ENCODE results near the gene HIPK4.

Gene HIPK4

DNA sequence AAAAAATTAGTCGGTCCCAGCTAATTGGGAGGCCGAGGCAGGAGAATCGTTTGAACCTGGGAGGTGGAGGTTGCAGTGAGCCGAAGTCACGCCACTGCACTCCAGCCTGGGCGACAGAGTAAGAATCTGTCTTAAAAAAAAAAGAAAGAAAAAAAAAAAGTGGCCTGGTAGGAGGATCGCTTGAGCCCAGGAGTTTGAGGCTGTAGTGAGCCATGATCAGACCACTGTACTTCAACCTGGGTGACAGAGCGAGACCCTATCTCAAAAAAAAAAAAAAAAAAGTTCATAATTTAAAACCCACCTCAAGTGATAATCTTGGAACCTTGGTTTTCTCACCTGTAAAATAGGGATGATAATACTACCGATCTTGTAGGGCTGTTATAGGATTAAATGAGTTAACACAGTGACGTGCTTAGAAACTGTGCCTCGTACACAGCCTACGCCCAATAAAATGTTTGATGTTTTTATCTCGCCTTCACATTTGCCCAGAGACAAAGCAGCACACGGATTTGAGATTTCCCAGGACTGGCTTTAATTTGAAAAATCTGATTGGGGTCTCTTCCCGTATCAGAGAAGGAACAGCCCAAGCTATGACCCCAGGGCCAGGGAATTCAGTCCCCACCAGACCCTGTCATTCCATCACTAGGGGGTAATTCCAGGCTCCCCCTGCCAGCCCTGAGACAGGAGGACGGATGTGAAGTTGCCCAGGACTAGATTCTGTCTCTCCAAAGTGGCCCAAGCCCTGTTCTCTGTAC is 32.2 kb upstream of the HIPK4 start:
- no peak for DNase-seq
- Histone ChIP-seq H3K9me3 (no peaks in the 10 kb centered on the region), H3K27ac (peak overlapping the region; percentile 94 to 98), H3K36me3 (peaks cover 10 to 13% (median 11%) of the 10 kb centered on the region in 3 donors), H3K4me1 (peaks cover 0 to 44% (median 36%) of the 10 kb centered on the region in 4 donors), H3K4me3 (peak overlapping the region; percentile 54 to 60), H3K27me3 (peaks cover 0 to 3% of the 10 kb centered on the region in 2 donors)
- intact Hi-C loops (cut with DNase I; ENCODE audit: low total_unique reads) = no loop called here
- TF ChIP-seq, protein P1, sequence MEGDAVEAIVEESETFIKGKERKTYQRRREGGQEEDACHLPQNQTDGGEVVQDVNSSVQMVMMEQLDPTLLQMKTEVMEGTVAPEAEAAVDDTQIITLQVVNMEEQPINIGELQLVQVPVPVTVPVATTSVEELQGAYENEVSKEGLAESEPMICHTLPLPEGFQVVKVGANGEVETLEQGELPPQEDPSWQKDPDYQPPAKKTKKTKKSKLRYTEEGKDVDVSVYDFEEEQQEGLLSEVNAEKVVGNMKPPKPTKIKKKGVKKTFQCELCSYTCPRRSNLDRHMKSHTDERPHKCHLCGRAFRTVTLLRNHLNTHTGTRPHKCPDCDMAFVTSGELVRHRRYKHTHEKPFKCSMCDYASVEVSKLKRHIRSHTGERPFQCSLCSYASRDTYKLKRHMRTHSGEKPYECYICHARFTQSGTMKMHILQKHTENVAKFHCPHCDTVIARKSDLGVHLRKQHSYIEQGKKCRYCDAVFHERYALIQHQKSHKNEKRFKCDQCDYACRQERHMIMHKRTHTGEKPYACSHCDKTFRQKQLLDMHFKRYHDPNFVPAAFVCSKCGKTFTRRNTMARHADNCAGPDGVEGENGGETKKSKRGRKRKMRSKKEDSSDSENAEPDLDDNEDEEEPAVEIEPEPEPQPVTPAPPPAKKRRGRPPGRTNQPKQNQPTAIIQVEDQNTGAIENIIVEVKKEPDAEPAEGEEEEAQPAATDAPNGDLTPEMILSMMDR (IDR thresholded peaks at IDR 0.05) = no peak

DNA sequence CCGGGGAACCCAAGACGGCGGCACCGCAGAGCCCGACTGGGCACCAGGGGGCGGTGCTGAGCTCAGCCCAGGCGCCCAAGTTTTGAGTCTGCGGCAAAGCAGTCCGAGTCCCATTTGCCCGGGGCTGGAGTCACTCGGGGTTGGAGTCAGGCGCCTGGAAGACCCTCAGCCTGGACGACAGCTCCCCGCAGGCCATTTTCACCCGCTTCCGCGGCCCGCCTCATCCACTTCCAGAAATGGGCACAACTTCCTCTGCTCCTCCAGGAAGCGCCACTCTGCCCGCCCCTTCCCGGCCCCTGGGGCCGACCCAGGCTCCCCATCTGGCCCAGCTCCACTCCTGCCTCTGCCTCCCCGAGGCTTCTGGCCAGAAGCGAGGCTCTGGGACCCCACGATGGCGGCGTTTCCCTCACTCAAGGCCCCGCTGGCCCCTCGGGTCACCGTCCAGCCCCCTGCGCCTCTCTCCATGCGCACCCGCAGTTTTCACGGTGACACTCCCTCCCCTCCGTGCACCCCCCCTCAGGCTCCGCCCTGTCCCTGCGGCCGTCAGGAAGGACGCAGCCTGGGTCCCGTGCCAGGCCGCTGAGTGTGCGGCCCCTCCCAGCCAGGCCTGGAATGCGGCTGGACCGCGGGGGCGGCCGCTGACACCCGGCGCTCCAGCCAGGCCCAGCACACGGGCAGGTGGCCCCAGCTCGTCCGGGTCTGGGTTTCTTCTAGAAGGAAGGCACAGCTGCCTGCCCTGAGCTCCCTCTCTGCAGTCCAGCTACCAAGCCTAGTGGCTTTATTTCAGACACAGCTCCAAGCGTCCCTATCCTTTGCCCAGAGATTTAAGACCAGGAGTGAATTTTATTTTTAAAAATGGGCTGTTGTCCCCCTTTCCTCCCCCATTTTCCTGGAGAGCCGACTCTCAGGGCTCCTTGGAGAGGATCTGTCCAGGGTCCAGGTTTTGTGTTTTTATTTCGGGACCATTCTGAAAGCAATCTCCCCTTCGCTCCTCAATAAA is 31.1 kb upstream of the HIPK4 start:
- H3K36me3 ChIP-seq = peaks cover 10 to 13% (median 11%) of the 10 kb centered on the region in 3 donors
- peak overlapping the region; percentile 54 to 60 for H3K4me3 ChIP-seq
- H3K4me1 ChIP-seq = peaks cover 0 to 39% (median 34%) of the 10 kb centered on the region in 4 donors
- intact Hi-C loops (cut with DNase I; ENCODE audit: low total_unique reads) = no loop called here
- TF ChIP-seq, protein P1 (IDR thresholded peaks at IDR 0.05) = peak; percentile 88 to 90
- peak; percentile 92 to 98 for DNase-seq
- H3K9me3 ChIP-seq = no peaks in the 10 kb centered on the region
- peak overlapping the region; percentile 94 to 98 for H3K27ac ChIP-seq
- H3K27me3 ChIP-seq = peaks cover 0 to 3% of the 10 kb centered on the region in 2 donors

DNA sequence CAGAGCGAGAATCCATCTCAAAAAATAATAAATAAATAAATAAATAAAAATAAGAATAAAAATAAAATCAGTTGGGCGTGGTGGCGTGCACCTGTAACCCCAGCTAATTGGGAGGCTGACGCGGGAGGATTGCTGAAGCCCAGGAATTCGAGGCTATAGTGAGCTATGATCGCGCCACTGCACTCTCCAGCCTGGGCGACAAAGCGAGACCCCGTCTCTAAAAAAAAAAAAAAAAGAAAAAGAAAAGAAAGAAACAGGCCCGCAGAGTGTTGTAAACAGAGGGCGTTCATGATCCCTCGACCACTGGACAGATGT is 30.4 kb upstream of the HIPK4 start:
- TF ChIP-seq, protein P1 (IDR thresholded peaks at IDR 0.05) = no peak
- peaks cover 0 to 39% (median 34%) of the 10 kb centered on the region in 4 donors for H3K4me1 ChIP-seq
- H3K36me3 ChIP-seq = peaks cover 10 to 13% (median 11%) of the 10 kb centered on the region in 3 donors
- H3K4me3 ChIP-seq = peak overlapping the region; percentile 54 to 60
- peak overlapping the region; percentile 94 to 98 for H3K27ac ChIP-seq
- H3K9me3 ChIP-seq = no peaks in the 10 kb centered on the region
- intact Hi-C loops (cut with DNase I; ENCODE audit: low total_unique reads) = no loop called here
- no peaks in the 10 kb centered on the region for H3K27me3 ChIP-seq
- no peak for DNase-seq

DNA sequence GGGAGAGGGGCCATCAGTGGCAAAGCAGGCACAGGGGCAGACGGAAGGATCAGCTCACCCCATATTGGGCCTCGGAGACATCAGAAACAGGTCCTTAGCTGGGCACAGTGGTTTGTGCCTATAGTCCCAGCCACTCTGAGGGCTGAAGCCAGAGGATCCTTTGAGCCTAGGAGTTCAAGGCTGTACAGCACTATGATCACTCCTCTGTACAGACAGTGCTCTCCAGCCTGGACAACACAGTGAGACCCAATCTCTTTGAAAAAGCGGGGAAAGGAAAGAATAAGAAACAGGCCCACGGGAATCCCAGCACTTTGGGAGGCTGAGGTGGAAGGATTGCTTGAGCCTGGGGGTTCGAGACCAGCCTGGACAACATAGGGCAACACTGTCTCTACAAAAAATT is 29.8 kb upstream of the HIPK4 start:
- intact Hi-C loops (cut with DNase I; ENCODE audit: low total_unique reads) = loop anchor here (2.0 to 5.0 kb wide), 2 partner anchors 27 to 67 kb away; no protein-coding TSS in a partner anchor
- Histone ChIP-seq H3K27me3 (no peaks in the 10 kb centered on the region), H3K4me1 (peaks cover 0 to 39% (median 34%) of the 10 kb centered on the region in 4 donors), H3K36me3 (peaks cover 10 to 13% (median 11%) of the 10 kb centered on the region in 3 donors), H3K27ac (no peak overlapping the region), H3K9me3 (no peaks in the 10 kb centered on the region), H3K4me3 (no peak overlapping the region)
- TF ChIP-seq, protein P1 (IDR thresholded peaks at IDR 0.05) = no peak
- DNase-seq = no peak

DNA sequence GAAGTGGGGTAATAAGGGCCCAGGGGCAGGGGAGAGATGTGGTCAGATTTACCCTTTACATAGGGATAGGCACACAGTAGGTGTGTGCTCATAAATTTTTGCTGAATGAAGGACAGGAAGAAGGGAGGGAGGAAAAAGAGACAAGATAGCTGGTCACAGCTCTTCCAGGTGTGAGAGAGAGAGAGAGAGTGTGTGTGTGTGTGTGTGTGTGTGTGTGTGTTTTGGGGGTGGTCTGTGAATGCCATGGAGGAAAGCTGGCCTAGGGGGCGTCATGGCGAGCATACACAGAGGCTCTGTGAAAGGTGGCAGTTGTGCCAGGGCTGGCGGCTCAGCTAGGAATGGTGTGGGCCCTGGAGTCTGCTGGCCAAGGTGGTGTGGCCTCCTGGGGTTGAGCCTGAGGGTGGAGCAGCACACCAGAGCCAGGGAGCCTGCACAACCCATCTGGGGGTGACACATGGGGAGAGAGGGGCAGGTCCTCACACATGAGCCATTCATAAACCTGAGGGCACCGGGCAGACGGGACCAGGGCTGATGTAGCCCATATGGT is 29.2 kb upstream of the HIPK4 start:
- Histone ChIP-seq H3K27me3 (no peaks in the 10 kb centered on the region), H3K4me3 (no peak overlapping the region), H3K27ac (no peak overlapping the region), H3K36me3 (peaks cover 10 to 13% (median 11%) of the 10 kb centered on the region in 3 donors), H3K9me3 (no peaks in the 10 kb centered on the region), H3K4me1 (peaks cover 0 to 34% (median 30%) of the 10 kb centered on the region in 4 donors)
- TF ChIP-seq, protein P1 (IDR thresholded peaks at IDR 0.05) = no peak
- DNase-seq = no peak
- intact Hi-C loops (cut with DNase I; ENCODE audit: low total_unique reads) = loop anchor here (2.0 to 5.0 kb wide), 2 partner anchors 28 to 67 kb away; no protein-coding TSS in a partner anchor

All from tibial artery (tissue), 4 donors.